Measurements from ENCODE around the gene KLHL3. TPM values are rescaled to one million over a fixed set of nuclear protein-coding genes. Genes with fewer than 3 reads are reported as not detected.
A peak's percentile ranks its signal among the peaks of the same experiment; 100 is the strongest.

The KLHL3 gene
- total RNA-seq (2022) (3.5 TPM in 2 replicates), Bru-seq, nascent RNA (percentile 48 among the genes with signal in this experiment), BruChase-seq, experiment 1, labeled RNA remaining after a 2-hour chase (percentile 46 among the genes with signal in this experiment), BruChase-seq, experiment 2, labeled RNA remaining after a 6-hour chase (percentile 39 among the genes with signal in this experiment)
- long read RNA-seq, result 0 reads

- 0 out of 2 replicates have a peak, but pooled peaks cover 3% of the 10 kb centered on the region for H3K9me3 ChIP-seq
- H3K4me1 ChIP-seq, result peaks cover 25% of the 10 kb centered on the region
- H3K27ac Mint-ChIP-seq (ENCODE audit: unreplicated experiment), result no peak within 1 kb of the TSS
- no peaks in the 10 kb centered on the region for H3K27me3 Mint-ChIP-seq (ENCODE audit: insufficient read depth, unreplicated experiment)
- peaks cover 13% of the 10 kb centered on the region for H3K4me1 Mint-ChIP-seq (ENCODE audit: low read depth, unreplicated experiment)
- ChIA-PET CTCF (interaction anchor here (0.6 to 3.4 kb wide), 3 partner anchors 23 to 106 kb away, joined by 3 to 46 read pairs (median 5); no protein-coding TSS in a partner anchor), POLR2A (interaction anchor here (0.9 kb wide), 1 partner anchor 17 kb away, joined by 3 read pairs; no protein-coding TSS in a partner anchor)
- no peaks in the 10 kb centered on the region for H3K9me3 Mint-ChIP-seq (ENCODE audit: unreplicated experiment)
- intact Hi-C loops (cut with micrococcal nuclease; ENCODE audit: unreplicated experiment), result loop anchor here (1.0 kb wide), 1 partner anchor 75 kb away; no protein-coding TSS in a partner anchor
- no peak within 1 kb of the TSS for H3K4me3 Mint-ChIP-seq (ENCODE audit: unreplicated experiment)
- no peaks in the 10 kb centered on the region for H3K27me3 ChIP-seq (replicated peaks; ENCODE audit: control insufficient read depth, insufficient read depth, low read length)
- H3K4me3 ChIP-seq (ENCODE audit: low read depth, low read length), result peak within 1 kb of the TSS; percentile 8
- H3K36me3 Mint-ChIP-seq (ENCODE audit: insufficient read depth, unreplicated experiment), result no peaks in the 10 kb centered on the region
- peak; percentile 63 to 71 for DNase-seq
- no peaks in the 10 kb centered on the region for H3K36me3 ChIP-seq (ENCODE audit: control insufficient read depth, insufficient read depth, low read length)
- no TSS peak for BruUV-seq (replicated peaks)
- TF ChIP-seq CTCF (IDR thresholded peaks at IDR 0.05; ENCODE audit: insufficient read depth in 1 of 2, low read depth in 1 of 2, low read length in 1 of 2, severe bottlenecking in 1 of 2, unreplicated experiment in 1 of 2), result peak in 1 of 2 experiments; percentile 28
Observed at GRCh38 chr5:137735555-137736284, at the start of gene KLHL3. TSS of gene KLHL3 (minus strand) at chr5:137736089. CDS start at chr5:137735646, 443 bp downstream.

GRCh38 chr5:137782984-137783536 lies 47.2 kb upstream of the KLHL3 start:
- intact Hi-C loops (cut with micrococcal nuclease; ENCODE audit: unreplicated experiment), result no loop called here
- H3K27me3 ChIP-seq (replicated peaks; ENCODE audit: control insufficient read depth, insufficient read depth, low read length), result no peaks in the 10 kb centered on the region
- no peak overlapping the region for H3K4me3 ChIP-seq (ENCODE audit: low read depth, low read length)
- no peaks in the 10 kb centered on the region for H3K9me3 ChIP-seq
- POLR2A ChIA-PET, result no interaction called here
- Mint-ChIP-seq H3K4me1 (ENCODE audit: low read depth, unreplicated experiment) (no peaks in the 10 kb centered on the region), H3K36me3 (ENCODE audit: insufficient read depth, unreplicated experiment) (no peaks in the 10 kb centered on the region), H3K27me3 (ENCODE audit: insufficient read depth, unreplicated experiment) (peaks cover 15% of the 10 kb centered on the region), H3K4me3 (ENCODE audit: unreplicated experiment) (no peak overlapping the region), H3K9me3 (ENCODE audit: unreplicated experiment) (no peaks in the 10 kb centered on the region), H3K27ac (ENCODE audit: unreplicated experiment) (no peak overlapping the region)
- TF ChIP-seq CTCF (IDR thresholded peaks at IDR 0.05; ENCODE audit: insufficient read depth in 1 of 2, low read depth in 1 of 2, low read length in 1 of 2, severe bottlenecking in 1 of 2, unreplicated experiment in 1 of 2), result no peak
- CTCF ChIA-PET, result no interaction called here
- no peak for DNase-seq
- no TSS peak for BruUV-seq (replicated peaks)
- H3K36me3 ChIP-seq (ENCODE audit: control insufficient read depth, insufficient read depth, low read length), result no peaks in the 10 kb centered on the region
- H3K4me1 ChIP-seq, result no peaks in the 10 kb centered on the region

- Histone ChIP-seq H3K4me1 (no peaks in the 10 kb centered on the region), H3K9me3 (no peaks in the 10 kb centered on the region), H3K27me3 (replicated peaks; ENCODE audit: control insufficient read depth, insufficient read depth, low read length) (no peaks in the 10 kb centered on the region), H3K4me3 (ENCODE audit: low read depth, low read length) (no peak overlapping the region), H3K36me3 (ENCODE audit: control insufficient read depth, insufficient read depth, low read length) (no peaks in the 10 kb centered on the region)
- POLR2A ChIA-PET, result no interaction called here
- TF ChIP-seq CTCF (IDR thresholded peaks at IDR 0.05; ENCODE audit: insufficient read depth in 1 of 2, low read depth in 1 of 2, low read length in 1 of 2, severe bottlenecking in 1 of 2, unreplicated experiment in 1 of 2), result no peak
- DNase-seq, result no peak
- intact Hi-C loops (cut with micrococcal nuclease; ENCODE audit: unreplicated experiment), result no loop called here
- H3K4me3 Mint-ChIP-seq (ENCODE audit: unreplicated experiment), result no peak overlapping the region
- BruUV-seq (replicated peaks), result no TSS peak
- no peak overlapping the region for H3K27ac Mint-ChIP-seq (ENCODE audit: unreplicated experiment)
- CTCF ChIA-PET, result no interaction called here
- H3K4me1 Mint-ChIP-seq (ENCODE audit: low read depth, unreplicated experiment), result no peaks in the 10 kb centered on the region
- H3K36me3 Mint-ChIP-seq (ENCODE audit: insufficient read depth, unreplicated experiment), result no peaks in the 10 kb centered on the region
- H3K9me3 Mint-ChIP-seq (ENCODE audit: unreplicated experiment), result no peaks in the 10 kb centered on the region
- peaks cover 15% of the 10 kb centered on the region for H3K27me3 Mint-ChIP-seq (ENCODE audit: insufficient read depth, unreplicated experiment)
Observed at GRCh38 chr5:137782055-137782454, 46.2 kb upstream of the KLHL3 start.

Measured in Caco-2 (cell line).